NCI-H146 treated with DMSO at 0.1 percent for 48 hours (cell line): Measurements from ENCODE around the gene KIAA0232.
A peak's percentile ranks its signal among the peaks of the same experiment; 100 is the strongest.

Experiments
- DNase-seq: peaks from one replicate; lab custom pipeline; 2025; ENCODE audit not compliant: unreplicated experiment; lab: John Stamatoyannopoulos, UW

KIAA0232 gene

DNA sequence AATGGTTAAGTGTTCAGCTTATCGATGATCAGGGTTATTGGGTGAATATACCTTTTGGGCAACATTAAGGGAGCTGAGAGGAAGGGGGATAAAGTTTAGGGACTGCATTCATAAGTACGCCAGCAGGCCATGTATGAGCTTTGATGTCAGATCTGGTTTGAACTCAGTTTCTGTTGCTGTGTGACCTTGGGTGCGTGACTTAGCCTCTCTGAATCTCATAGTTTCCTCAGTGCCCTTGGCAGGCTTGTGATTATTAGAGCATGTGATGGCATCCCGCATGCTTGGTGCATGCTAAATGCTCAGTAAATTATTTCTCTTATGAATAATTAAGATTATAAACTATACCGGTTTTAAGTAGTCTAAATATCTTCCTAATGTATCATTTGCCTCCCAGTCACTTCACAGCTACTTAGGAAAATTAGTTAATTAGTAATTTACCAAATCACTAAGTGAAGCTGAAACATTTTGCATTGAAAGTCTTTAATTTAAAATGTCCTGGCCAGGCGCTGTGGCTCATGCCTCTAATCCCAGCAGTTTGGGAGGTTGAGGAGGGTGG, 130.9 kb downstream of the KIAA0232 start:
- no peak for DNase-seq

DNA sequence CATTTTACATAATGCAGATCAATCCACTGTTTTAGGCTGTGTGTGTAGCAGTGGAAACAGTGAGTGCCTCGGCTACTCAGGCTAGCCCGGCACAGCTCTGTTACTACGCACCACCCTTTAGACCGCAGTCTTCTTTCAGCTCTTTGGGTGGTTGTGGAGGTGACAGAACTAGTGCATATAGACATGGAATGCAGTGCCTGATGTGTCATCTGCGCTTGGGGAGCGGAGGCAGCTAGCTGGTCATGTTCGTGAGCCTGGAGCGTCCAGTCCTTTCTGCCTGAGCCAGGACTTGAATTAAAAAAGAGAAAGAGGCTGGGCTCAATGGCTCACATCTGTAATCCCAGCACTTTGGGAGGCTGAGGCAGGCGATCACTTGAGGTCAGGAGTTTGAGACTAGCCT, 131.9 kb downstream of the KIAA0232 start:
- no peak for DNase-seq

DNA sequence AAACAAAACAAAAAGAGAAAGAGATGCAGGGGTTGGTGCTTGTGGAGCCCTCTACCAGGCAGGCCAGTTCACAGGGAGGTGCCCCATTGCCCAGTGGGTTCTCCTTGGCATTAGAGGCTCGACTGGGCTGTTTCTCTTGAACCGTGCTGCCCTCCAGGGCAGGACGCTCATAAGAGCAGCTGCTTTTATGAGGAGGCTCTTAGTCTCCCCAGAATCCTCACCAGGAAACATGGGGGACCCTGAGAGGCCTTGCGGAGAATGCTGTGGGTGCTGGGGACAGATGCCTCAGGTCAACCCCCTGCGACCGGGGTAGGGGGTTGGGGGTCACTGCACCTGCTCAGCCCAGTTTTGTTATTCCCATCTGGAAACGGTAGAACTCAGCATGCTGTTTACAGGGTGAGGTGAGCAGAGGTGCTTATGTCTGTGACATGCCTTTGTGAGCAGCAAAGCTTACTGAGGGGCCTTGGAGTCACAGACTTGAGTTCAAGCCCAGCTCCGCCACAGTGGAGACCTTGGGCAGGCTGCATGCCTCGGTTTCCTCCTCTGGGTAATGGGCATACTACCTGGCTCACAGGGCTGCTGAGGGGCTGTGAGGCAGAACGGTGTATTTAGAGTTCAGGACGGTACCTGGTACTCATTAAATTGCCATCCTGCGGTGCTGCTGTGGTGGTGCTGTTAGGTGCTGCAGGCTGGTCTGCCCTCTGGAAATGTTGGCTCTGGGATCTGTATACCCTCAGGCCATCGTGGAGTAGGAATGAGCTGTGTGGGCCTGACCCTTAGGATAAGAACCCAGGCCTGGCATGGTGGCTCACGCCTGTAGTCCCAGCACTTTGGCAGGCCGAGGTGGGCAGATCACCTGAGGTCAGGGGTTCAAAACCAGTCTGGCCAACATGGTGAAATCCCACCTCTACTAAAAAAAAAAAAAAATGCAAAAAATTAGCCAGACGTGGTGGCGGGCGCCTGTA, 132.8 kb downstream of the KIAA0232 start:
- no peak for DNase-seq

DNA sequence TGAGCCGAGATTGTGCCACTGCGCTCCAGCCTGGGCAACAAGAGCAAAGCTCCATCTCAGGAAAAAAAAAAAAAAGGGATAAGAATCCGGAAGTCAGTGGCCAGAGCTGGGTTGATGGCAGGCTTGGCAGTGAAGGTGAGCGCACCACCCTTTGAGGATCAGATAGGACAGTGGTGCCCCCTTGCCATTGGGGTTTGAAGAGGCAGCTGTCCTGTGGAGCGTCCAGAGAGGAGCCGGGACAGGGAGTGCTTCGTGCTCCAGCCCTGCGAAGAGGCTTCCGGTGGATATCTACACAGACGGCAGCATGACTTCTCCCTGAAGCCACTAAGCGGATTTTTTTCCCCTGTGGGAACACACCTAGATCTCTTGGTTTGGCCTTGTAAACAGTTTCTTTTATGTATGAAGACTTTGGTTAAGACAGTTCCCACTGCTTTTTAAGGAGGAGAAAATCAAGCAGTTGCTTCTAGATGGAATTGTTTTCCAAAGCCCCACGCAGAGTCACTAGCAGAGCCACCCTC, 133.6 kb downstream of the KIAA0232 start:
- no peak for DNase-seq

DNA sequence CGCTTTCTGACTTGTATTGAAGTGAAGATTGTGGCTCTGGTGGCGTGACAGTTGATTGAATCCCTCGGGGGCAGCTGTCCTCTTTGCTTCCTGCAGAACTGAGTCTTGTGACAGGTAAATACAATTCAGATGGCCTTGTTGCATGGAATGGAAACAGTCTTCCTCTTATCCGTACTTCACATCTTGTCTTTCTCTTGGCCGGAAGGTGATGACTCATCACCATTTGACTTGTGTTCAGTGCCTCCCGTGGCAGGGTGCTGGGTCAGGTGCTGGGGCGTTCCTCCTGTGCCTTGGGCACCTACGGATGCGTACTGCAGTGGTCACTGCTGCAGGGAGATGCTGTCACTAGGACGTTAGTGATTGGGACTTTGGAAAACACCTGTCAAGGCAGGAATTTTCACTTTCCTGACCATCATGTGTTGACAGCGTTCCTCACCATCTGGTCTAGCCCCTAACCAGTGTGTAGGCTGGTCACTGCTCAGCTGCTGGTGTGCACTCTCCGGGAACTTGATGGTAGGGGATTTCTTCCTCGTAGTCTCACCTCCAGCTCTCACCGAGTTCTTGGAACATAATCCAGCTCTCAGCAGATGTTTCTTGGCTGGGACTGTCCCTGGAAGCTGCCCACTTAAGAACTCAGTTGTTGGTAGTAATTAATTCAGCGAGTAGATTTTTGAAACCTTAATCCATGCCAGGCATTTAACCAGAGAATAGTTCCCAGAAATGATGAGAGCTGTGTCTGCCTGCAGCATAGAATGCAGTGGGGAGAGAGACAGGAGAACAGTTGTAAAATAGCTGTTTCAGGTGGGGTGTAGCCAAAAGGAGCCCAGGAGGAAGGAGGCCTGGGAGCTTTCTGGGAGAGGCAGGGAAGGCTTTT, 134.3 kb downstream of the KIAA0232 start:
- no peak for DNase-seq

DNA sequence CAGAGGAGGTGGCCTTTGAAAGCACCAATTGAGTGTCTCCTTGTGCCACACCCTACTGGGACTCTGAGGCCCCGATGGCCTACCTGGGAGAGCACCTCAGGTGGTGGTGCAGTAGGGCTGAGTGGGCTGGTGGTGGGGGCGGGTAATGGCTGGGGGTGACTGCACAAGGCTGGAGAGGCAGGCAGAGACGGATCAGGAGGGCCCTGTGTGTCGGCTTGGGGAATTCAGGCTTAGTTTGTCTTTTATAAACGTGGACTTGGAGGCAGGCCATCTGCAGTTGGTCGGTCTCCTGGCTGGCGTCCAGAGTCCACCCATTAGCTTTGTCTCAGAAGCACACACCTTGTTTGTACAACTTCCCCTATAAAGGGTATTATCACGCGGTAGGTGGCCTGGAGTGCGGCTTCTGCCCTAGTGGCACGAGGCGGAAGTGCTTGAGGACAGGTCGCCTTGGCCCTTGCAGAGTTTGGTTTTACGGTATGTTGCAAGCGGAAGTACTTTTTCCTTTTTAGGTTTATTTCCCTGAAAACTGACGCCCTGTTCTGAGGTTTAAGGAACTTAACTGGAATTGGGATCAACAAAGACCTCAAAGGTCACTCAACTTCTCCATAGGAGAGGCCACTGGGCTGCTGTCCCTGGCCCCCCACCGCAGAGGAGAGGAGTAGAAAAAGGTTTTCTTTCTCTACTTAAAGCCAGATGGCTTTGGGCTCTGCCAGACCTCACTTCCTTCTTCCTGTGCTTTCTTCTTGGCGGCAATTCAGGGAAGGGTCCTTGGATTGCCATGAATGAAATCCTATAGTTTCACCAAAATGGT, 135.1 kb downstream of the KIAA0232 start:
- peak; percentile 94 for DNase-seq

DNA sequence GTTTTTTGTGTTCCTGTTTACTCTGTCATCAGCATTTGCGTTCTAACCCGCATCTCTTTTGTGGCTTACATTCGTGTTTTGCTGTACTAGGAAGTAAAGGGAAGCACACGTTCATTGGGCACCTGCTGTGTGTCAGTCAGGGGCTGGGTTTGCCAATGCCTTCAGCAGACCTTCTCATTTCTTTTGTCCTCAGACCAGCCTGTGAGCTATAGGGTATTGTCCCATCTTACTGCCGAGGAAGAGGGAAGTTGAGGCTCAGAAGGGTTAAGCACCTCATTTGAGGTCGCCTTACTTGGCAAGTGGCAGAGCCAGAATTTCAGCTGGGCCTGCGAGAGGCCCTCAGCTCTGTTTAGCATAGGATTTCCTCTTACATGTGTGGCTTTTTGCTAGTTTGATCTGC, 135.8 kb downstream of the KIAA0232 start:
- peak; percentile 34 for DNase-seq

DNA sequence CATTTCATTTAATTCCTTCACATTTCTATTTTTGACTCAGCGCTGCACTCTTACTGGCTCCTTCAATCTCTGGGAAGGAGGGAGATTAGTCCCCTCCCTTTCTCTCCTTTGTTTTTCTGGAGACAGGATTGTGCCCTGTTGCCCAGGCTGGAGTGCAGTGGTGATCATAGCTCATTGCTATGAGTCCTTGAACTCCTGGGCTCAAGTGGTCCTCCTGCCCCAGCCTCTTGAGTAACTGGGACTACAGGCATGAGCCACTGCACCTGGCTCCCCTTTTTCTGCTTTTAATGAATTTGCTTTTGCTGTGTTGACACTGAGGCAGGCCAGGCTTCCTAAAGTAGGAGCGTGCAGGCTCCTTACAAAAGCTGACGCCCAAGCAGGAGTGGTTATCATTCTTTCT, 137.6 kb downstream of the KIAA0232 start:
- DNase-seq: no peak

DNA sequence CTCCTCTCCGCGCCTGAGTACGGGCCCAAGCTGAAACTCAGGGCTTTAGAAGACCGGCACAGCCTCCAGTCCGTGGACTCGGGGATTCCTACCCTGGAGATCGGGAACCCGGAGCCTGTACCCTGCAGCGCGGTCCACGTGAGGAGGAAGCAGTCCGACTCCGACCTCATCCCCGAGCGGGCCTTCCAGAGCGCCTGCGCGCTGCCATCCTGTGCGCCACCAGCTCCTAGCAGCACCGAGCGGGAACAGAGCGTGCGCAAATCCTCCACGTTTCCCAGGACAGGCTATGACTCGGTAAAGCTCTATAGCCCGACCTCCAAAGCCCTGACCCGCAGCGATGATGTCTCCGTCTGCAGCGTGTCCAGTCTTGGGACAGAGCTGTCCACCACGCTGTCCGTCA, 141.0 kb downstream of the KIAA0232 start:
- no peak for DNase-seq

DNA sequence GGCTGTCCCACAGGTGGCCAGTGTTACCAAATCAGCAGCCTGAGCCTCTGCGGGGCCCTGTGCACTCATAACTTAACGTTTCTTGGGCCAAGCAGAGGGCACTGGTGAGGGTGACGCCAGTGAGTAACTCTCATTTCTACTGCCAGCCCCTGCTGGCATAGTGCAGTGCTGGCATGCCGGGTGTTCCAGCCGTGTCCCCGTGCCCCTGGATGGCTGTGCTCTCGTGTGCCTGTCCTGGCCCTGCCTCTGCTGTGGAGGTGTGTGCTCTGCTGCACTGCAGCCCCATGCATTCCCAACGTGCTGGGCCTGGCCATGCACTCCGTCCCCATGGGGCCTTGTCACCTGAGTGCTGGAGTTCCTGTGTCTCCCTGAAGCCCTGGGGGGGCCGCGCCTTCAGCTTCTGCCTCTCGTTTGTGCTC, 141.8 kb downstream of the KIAA0232 start:
- no peak for DNase-seq

DNA sequence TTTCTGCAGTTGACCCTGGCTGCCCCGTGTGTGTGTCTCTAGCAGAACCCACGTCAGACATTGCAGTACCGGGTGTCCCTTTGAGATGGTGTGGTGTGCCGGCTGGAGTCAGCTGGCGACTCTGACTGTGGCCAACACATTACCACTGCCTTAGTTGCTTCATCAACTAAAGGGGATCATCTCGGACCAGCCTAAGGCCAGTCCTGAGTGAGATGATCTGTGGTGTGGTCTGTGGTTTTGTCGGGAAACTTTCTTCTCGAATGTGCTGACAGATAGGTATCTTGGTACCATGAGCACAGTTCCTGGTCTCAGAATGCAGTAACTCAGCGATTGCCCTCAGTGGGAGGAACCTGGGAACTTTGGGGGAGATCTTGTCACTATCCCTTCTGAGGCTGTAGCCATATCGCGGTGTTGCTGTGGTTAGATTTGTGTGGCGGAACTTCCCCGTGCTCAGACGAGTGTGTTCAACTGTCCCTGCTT, 142.9 kb downstream of the KIAA0232 start:
- no peak for DNase-seq

DNA sequence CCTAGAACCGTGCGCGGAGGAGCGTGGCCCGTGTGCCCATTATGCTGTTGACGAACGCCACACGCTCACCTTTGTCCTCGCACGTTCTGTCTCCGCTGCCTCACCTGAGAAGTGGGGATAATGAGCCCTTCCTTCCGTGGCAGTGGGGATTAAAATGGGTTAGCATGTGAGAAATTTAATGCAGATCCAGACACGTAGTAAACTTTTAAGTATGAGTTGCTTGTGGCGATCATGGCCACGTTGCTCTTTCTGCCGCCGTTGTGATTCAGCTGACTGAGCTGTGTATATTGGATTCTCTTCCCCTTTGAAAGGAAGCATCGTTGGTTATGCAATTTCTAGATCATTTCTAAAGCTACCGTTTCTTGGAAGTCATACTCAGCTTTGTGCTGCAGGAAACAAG, 143.6 kb downstream of the KIAA0232 start:
- no peak for DNase-seq

DNA sequence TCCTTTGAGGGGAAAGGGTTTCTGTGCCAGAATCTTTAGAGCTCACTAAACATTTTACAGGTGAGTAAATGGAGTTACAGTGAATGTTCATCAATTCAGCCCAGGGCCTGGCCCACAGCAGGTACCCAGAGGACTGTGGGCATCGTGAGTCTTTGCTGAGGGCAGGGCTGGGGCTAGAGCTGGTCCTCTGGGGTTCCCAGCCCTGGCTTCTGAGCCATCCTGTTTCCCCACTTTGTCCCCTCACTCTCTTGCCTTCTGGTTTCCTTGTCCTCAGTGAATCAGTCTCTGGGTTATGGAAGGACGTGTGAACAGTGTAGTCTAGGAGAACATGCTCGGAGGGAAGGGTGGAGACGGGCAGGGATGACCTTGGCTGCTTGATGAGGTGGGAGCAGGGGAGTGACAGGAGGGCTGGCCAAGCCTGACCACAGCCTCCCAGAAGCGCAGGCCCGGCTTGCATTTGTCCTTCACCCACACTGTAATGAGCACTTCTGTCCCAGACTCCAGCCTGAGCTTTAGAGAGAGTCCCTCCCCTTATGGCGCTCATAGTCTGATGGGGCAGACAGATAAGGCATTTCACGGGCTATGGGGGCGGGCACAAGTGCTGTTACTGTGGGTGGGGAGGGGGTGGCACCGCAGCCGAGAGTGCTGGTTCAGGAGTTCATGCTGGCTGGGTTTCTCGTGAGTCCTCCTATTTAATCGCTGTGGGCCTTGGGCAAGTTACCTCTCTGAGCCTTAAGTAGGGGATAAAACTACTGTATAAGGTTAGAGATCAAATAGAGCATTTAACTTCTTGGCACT, 144.4 kb downstream of the KIAA0232 start:
- no peak for DNase-seq

DNA sequence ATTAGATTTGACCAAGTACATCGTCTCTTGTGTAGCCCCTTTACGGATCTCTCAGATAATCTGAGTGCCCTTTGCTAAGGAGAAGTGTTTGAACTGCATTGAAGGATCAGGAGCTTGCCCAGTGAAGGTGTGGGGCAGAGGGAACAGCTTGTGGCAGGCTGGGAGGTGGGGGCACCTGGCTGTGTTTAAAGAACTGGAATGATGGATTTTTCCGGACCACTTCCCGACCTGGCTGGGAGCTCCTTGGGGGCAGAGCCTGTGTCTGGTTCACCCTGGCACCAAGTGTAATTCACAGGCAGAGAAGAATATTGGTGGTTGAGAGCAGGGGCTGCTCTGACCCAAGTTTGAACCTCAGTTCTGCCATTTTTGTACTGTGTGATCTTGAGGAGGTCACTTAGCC, 145.6 kb downstream of the KIAA0232 start:
- no peak for DNase-seq

DNA sequence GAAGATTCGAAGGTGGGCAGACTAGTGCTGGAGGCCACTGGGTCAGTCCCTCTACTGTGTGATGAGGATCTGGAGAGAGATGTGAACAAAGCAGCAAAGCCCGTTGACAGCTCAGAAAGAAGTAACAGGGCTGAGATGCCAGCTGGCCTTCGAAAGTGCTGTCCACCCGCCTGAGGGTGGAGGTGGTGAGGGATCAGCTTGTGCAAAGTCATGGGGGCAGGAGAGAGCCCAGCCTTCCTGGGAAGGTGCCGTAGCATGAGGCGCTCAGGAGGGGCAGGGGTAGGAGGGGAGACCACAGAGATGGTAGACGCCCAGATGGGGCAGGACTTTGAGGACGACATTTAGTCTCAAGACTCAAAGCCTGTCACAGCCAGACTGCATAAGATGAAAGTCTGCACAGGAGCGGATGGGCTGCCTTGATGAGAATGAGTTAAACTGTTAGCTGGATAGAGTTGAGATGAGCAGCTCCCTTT, 146.8 kb downstream of the KIAA0232 start:
- no peak for DNase-seq

DNA sequence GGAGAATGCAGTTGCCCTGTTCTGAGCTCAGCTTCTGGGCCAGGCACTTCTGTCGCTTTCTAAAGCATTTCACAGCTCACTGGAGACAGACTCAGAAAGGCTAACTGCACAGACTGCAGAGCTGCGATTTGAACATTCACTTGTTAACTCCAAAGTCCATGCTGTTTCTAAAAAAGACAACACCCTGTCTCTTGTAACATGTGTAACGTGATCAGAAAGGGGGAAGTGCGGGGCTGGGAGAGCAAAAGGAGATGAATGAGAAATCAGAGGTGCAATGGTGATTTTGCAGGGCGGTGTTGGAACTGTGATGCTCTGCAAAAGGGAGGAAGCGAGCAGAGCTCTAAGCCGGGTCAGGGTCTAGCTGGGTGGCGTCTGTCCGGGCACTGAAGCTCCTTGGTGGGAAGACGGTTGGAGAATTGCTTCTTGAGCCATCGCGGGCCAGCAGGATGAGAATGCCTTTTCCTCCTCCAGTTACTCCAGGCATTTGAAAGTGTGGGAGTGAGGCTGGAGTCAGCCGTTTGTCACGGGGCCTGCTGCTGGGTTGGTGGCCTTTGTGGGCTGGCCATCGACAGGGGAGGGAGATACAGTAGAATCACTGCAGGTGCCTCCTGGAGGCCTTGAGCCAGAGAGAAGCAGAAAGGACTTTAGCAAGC, 147.4 kb downstream of the KIAA0232 start:
- DNase-seq: no peak

DNA sequence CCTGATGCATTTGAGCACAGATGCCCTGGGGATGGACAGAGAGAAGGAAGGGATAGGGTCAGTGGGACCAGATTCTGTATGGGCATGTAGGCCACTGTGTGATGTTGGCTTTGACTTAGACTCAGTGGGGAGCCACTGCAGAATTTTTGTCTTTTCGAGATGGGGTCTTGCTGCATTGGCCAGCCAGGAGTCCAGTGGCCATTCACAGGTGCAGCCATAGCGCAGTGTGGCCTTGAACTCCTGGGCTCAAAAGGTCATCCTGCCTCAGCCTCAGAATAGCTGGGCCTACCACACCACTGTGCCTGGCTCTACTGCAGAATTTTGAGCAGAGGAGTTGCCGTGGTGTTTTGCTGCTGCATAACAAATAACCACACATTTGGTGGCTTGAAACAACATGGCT, 149.9 kb downstream of the KIAA0232 start:
- no peak for DNase-seq

DNA sequence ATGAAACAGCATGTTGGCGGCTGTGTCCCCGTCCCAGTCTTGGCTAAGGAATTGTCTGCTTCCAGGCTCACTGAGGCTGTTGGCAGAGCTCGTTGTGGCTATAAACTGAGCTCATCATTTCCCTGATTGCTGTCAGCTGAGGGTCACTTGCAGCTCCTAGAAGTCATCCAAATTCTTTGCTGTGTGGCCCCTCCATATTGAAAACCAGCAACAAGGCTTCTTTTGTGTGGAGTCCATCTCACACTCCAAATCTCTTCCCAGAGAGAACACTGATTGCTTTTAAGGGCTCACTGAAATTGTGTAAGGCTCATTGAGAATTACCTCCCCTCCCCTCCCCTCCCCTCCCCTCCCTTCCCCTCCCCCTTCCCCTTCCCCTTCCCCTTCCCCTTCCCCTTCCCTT, 150.4 kb downstream of the KIAA0232 start:
- no peak for DNase-seq
